Naive thymus-derived CD8-positive, alpha-beta T cell (primary cell): ENCODE results near the gene FMN1. TPM values are rescaled to one million over a fixed set of nuclear protein-coding genes. Genes with fewer than 3 reads are reported as not detected.

Experiments
- ATAC-seq, 2 donors: fragments of 150-1000 bp; cut with Tn5 transposase in 1 of 2; sonication (Bioruptor Pico), chemical (Tn5 transposase) in 1 of 2; 1 replicate in 1 of 2; 2 replicates in 1 of 2; pipeline ENCODE4 v1.10.0; 2021; ENCODE audit warnings: mild to moderate bottlenecking in 2 of 2, moderate library complexity in 2 of 2
- POLR2A ChIA-PET: fragments of 350-600 bp; sonication (Branson Sonifier 250); formaldehyde crosslinking; loops from one replicate; lab custom pipeline; 2021; ENCODE audit warnings: antibody characterized with exemption; lab: Charles Lee
- DNase-seq, 10 donors: peaks; one replicate each; pipeline versions ENCODE4 v3.0.0 to v3.0.0-alpha.2; 2020 to 2022
- H3K27ac Mint-ChIP-seq, 10 donors: one replicate each; pipeline ENCODE4 v1.8.0; 2020 to 2022; ENCODE audit warnings: mild to moderate bottlenecking in 10 of 10, mixed read lengths in 10 of 10, moderate library complexity in 4 of 10, inconsistent platforms in 1 of 10
- H3K27me3 Mint-ChIP-seq, 5 donors: one replicate each; pipeline ENCODE4 v1.8.0; 2021 to 2022; ENCODE audit warnings: mixed read lengths in 5 of 5
- H3K36me3 Mint-ChIP-seq, 3 donors: one replicate each; pipeline ENCODE4 v1.8.0; 2020 to 2022; ENCODE audit warnings: mixed read lengths in 3 of 3, mild to moderate bottlenecking in 2 of 3, inconsistent platforms in 1 of 3
- H3K4me1 Mint-ChIP-seq, 4 donors: one replicate each; pipeline ENCODE4 v1.8.0; 2021 to 2022; ENCODE audit warnings: mixed read lengths in 4 of 4
- H3K4me3 Mint-ChIP-seq, 10 donors: one replicate each; pipeline ENCODE4 v1.8.0; 2020 to 2022; ENCODE audit warnings: mild to moderate bottlenecking in 10 of 10, mixed read lengths in 10 of 10, moderate library complexity in 6 of 10, inconsistent platforms in 1 of 10
- H3K9me3 Mint-ChIP-seq, 9 donors: one replicate each; pipeline ENCODE4 v1.8.0; 2020 to 2022; ENCODE audit warnings: mixed read lengths in 9 of 9, mild to moderate bottlenecking in 3 of 9, inconsistent platforms in 1 of 9, moderate library complexity in 1 of 9
- polyA plus RNA-seq, 3 donors: library from polyadenylated mRNA; unstranded; fragments of 300-500 nt; fragmentation: Illumina TruSeq; gene quantifications; one replicate each; pipeline ENCODE4 v1.2.3, GENCODE V29; 2021
- total RNA-seq, 8 experiments: library from RNA in 2 of 8; stranded (reverse) in 2 of 8; gene quantifications; one replicate each; pipeline ENCODE4 v1.2.3 and lab custom pipeline; 2021 to 2026

Gene FMN1
- total RNA-seq (under 1 TPM; 0.19 to 0.21 TPM), polyA plus RNA-seq (under 1 TPM in 1 of 3 donors, not detected in 2; 0.42 TPM), total RNA-seq (lab: John Stamatoyannopoulos, UW) (0.14 to 17.6 (median 1.2) reads per million in 6 experiments)

- no peaks in the 10 kb centered on the region for H3K36me3 Mint-ChIP-seq
- peaks cover 9 to 17% (median 16%) of the 10 kb centered on the region in 4 donors for H3K4me1 Mint-ChIP-seq
- ATAC-seq (peak; percentile 99), DNase-seq (peak; percentile 65 to 92 (median 84))
- H3K27ac Mint-ChIP-seq: peak within 1 kb of the TSS in 8 of 10 donors; percentile 1 to 87 (median 70)
- H3K4me3 Mint-ChIP-seq: peak within 1 kb of the TSS; percentile 70 to 89 (median 86)
- no peaks in the 10 kb centered on the region for H3K9me3 Mint-ChIP-seq
- POLR2A ChIA-PET: no interaction called here
- peaks cover 0 to 32% (median 0%) of the 10 kb centered on the region in 5 donors for H3K27me3 Mint-ChIP-seq
Measured at GRCh38 chr15:33194704-33195670, at the start of gene FMN1. FMN1 (minus strand) TSS chr15:33194714; CDS start chr15:33154914, 39,800 bp downstream.

- Mint-ChIP-seq H3K36me3 (no peaks in the 10 kb centered on the region), H3K27ac (no peak overlapping the region), H3K9me3 (peaks cover 0 to 2% (median 0%) of the 10 kb centered on the region in 9 donors), H3K4me3 (no peak overlapping the region), H3K4me1 (peaks cover 0 to 5% (median 1%) of the 10 kb centered on the region in 4 donors), H3K27me3 (peaks cover 0 to 7% (median 0%) of the 10 kb centered on the region in 5 donors)
- no peak for ATAC-seq
- POLR2A ChIA-PET: no interaction called here
- DNase-seq: no peak
Measured at GRCh38 chr15:33243869-33244268, 49.4 kb upstream of the FMN1 start.

GRCh38 chr15:33243393-33243792 is 48.9 kb upstream of the FMN1 start:
- Mint-ChIP-seq H3K4me3 (no peak overlapping the region), H3K4me1 (peaks cover 0 to 5% (median 1%) of the 10 kb centered on the region in 4 donors), H3K9me3 (peaks cover 0 to 2% (median 0%) of the 10 kb centered on the region in 9 donors), H3K36me3 (no peaks in the 10 kb centered on the region), H3K27me3 (peaks cover 0 to 6% (median 0%) of the 10 kb centered on the region in 5 donors), H3K27ac (no peak overlapping the region)
- DNase-seq (no peak), ATAC-seq (no peak)
- POLR2A ChIA-PET: no interaction called here

DNA sequence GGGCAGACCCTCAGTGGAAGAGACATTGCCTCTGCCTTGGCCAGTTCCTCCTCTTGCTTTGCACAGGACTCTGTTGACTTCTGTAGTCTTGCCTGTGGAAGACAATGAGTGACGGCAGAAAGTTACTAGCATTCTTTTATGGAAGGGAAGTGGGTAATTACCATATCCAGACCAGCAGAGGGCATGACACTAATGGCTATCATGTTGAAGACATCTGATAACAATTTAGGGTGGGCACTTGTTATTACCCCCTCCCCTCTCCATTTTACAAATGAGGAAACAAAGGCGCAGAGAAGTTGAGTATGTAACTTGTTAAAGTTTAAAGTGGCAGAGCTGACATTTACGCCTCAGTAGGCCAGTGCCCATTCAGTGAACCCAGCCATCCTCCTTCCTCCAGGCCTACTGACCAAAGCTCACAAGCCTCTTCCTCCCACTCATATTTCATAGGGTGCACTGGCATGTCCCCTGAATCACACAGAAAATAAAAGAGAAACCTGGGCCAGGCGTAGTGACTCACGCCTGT is 48.2 kb upstream of the FMN1 start:
- no peak for ATAC-seq
- Mint-ChIP-seq H3K27me3 (peaks cover 0 to 4% (median 0%) of the 10 kb centered on the region in 5 donors), H3K4me3 (no peak overlapping the region), H3K4me1 (peaks cover 0 to 5% (median under 1%) of the 10 kb centered on the region in 4 donors), H3K27ac (no peak overlapping the region), H3K36me3 (no peaks in the 10 kb centered on the region), H3K9me3 (peaks cover 0 to 2% (median 0%) of the 10 kb centered on the region in 9 donors)
- POLR2A ChIA-PET: no interaction called here
- no peak for DNase-seq

- peak in 1 of 10 donors; percentile 4 for DNase-seq
- peaks cover 0 to 2% (median under 1%) of the 10 kb centered on the region in 5 donors for H3K27me3 Mint-ChIP-seq
- H3K4me3 Mint-ChIP-seq: no peak overlapping the region
- no peaks in the 10 kb centered on the region for H3K36me3 Mint-ChIP-seq
- peaks cover 0 to under 1% (median 0%) of the 10 kb centered on the region in 9 donors for H3K9me3 Mint-ChIP-seq
- POLR2A ChIA-PET: no interaction called here
- no peak overlapping the region for H3K27ac Mint-ChIP-seq
- ATAC-seq: no peak
- peaks cover 0 to 5% (median 0%) of the 10 kb centered on the region in 4 donors for H3K4me1 Mint-ChIP-seq
Measured at GRCh38 chr15:33242165-33242564, 47.7 kb upstream of the FMN1 start.

GRCh38 chr15:33236841-33237509 is 42.5 kb upstream of the FMN1 start:
- Mint-ChIP-seq H3K4me3 (no peak overlapping the region), H3K9me3 (no peaks in the 10 kb centered on the region), H3K27ac (no peak overlapping the region), H3K36me3 (no peaks in the 10 kb centered on the region), H3K27me3 (peaks cover 3 to 30% (median 9%) of the 10 kb centered on the region in 5 donors), H3K4me1 (no peaks in the 10 kb centered on the region)
- no peak for ATAC-seq
- DNase-seq: no peak
- POLR2A ChIA-PET: no interaction called here

- Mint-ChIP-seq H3K9me3 (no peaks in the 10 kb centered on the region), H3K27ac (no peak overlapping the region), H3K4me3 (no peak overlapping the region), H3K36me3 (no peaks in the 10 kb centered on the region), H3K4me1 (no peaks in the 10 kb centered on the region), H3K27me3 (peaks cover 3 to 30% (median 9%) of the 10 kb centered on the region in 5 donors)
- ATAC-seq (no peak), DNase-seq (peak in 3 of 10 donors; percentile 12 to 17 (median 16))
- POLR2A ChIA-PET: no interaction called here
Measured at GRCh38 chr15:33234020-33234461, 39.5 kb upstream of the FMN1 start.

DNA sequence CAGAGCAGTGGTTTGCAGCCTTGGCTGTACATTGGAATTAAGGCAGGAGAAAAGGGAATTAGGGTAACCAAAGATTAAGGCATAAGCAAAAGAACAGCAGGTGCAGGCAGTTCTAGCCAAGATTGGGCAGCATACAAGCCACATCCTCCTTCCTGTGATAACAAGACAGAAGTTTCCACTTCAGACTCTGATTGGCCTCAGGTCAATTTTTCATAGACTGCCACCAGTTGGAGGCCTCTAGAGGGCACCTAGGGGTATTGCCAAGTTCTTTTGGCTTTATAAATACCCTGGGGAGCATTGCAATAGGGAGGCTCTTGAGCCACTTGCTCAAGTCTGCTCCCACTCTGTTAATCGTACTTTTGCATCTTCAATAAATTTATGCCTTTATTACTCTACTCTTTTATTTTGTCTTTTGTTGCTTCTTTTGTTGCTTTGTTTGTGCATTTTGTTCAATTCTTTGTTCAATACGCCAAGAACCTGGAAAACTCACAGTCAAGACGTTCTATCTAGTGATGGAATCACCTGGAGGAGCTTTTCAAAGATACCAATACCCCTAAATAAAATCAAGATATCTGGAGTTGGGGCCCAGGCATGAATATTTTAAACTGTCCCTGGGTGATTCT is 32.2 kb upstream of the FMN1 start:
- H3K36me3 Mint-ChIP-seq: no peaks in the 10 kb centered on the region
- peaks cover 0 to 23% (median 13%) of the 10 kb centered on the region in 4 donors for H3K4me1 Mint-ChIP-seq
- H3K4me3 Mint-ChIP-seq: peak overlapping the region in 1 of 10 donors; percentile 62
- peaks cover 0 to 2% (median 0%) of the 10 kb centered on the region in 5 donors for H3K27me3 Mint-ChIP-seq
- peak overlapping the region in 5 of 10 donors; percentile 12 to 74 (median 61) for H3K27ac Mint-ChIP-seq
- POLR2A ChIA-PET: no interaction called here
- peaks cover 0 to 2% (median 0%) of the 10 kb centered on the region in 9 donors for H3K9me3 Mint-ChIP-seq
- DNase-seq (peak in 9 of 10 donors; percentile 7 to 82 (median 63)), ATAC-seq (peak; percentile 35 to 88)

- DNase-seq: no peak
- peaks cover 0 to 3% (median 0%) of the 10 kb centered on the region in 5 donors for H3K27me3 Mint-ChIP-seq
- no peaks in the 10 kb centered on the region for H3K4me1 Mint-ChIP-seq
Measured at GRCh38 chr15:33218071-33218491, 23.6 kb upstream of the FMN1 start.

DNA sequence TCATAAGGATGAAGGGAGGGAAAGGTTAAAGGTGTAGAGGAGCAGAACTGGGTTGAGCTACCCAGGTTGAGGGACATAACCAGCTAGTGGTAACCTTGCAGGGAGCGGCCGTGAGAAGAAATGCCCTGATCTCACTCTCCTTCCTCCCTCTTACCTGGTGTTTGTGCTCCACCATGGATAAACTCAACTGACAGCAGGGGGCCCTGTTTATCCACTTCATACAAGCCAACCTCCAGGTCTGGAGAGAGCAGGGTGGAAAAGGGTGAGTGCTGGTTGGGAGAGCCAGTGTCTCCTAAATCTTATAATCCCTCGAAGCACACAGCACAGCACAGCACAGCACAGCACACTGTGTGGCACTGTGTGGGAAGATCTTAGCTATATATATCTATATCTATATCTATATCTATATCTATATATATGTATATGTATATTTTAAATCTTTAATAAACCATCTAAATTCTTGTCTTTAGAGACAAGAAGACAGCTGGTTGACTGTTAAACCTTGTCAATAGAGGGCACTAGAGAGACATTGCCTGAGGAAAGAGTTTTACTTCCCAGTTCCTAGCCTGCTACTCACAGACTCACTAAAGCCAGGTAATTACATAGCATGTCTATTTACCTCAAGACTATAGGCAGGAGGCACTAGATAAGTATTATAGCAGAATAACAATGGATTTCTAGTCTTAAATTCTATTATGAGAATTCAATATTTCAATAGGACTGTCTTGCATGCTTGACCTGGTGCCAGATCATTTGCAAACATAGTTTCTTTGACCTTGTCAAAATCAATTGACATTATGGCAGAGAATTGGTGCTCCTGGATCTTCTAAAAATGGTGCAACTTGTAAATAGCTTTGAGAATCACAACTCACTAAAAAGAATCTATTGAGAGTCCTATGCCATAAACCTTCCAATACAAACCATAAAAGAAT is 21.7 kb upstream of the FMN1 start:
- Mint-ChIP-seq H3K36me3 (no peaks in the 10 kb centered on the region), H3K4me1 (no peaks in the 10 kb centered on the region), H3K27ac (no peak overlapping the region), H3K9me3 (no peaks in the 10 kb centered on the region), H3K27me3 (peaks cover 0 to 3% (median 0%) of the 10 kb centered on the region in 5 donors), H3K4me3 (no peak overlapping the region)
- DNase-seq (peak in 2 of 10 donors; percentile 19 to 28), ATAC-seq (no peak)
- POLR2A ChIA-PET: no interaction called here

More at GRCh38 chr15:33218071-33218491, 23.6 kb upstream of the FMN1 start:
- Mint-ChIP-seq H3K27ac (no peak overlapping the region), H3K4me3 (no peak overlapping the region), H3K36me3 (no peaks in the 10 kb centered on the region), H3K9me3 (peaks cover 0 to 2% (median 0%) of the 10 kb centered on the region in 9 donors)
- ATAC-seq: no peak
- POLR2A ChIA-PET: no interaction called here

DNA sequence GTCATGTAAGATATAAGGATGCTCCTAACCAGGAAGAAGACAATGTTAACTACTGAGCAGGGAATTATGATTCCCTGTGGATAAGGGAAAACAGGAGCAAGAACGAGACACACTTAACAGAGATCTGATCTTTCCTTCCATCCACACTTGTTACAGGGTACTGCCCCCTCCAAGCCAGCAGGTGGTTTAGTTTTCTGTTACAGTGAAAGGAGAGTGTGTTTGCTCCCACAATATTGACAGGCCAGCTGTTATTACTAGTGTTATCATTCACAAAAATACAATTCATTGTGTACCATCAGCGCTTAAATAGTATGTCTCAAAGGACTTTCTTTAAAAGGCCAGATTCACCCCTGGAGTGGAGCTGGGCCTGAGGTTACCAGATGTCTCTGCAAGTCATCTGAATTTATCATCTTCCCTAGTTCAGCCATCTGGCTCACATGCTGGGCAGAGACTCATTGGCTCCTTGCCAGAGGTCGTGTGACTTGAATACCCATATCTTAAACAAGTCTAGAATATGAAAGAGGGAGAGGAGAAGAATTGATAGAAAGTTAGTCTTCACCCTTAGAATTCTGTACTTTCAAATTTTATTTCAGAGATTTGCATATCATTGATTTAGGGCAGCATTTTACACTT is 16.8 kb upstream of the FMN1 start:
- H3K9me3 Mint-ChIP-seq: peaks cover 0 to 2% (median 0%) of the 10 kb centered on the region in 9 donors
- no peak overlapping the region for H3K4me3 Mint-ChIP-seq
- DNase-seq: no peak
- POLR2A ChIA-PET: no interaction called here
- H3K27me3 Mint-ChIP-seq: no peaks in the 10 kb centered on the region
- H3K4me1 Mint-ChIP-seq: peaks cover 0 to 6% (median 0%) of the 10 kb centered on the region in 4 donors
- no peak overlapping the region for H3K27ac Mint-ChIP-seq
- H3K36me3 Mint-ChIP-seq: no peaks in the 10 kb centered on the region
- ATAC-seq: no peak
